Gastrocnemius medialis (tissue), 4 donors: ENCODE measurements around the gene TLE5. TPM values are rescaled to one million over a fixed set of nuclear protein-coding genes. Genes with fewer than 3 reads are reported as not detected.

ENCODE experiments used
- ATAC-seq, 2 donors: fragments of 150-250 bp; one replicate each; pipeline ENCODE4 v1.9.1; 2016
- DNase-seq, 2 donors: peaks; one replicate each; pipeline ENCODE4 v3.0.0-alpha.2; 2019
- H3K27ac ChIP-seq, 4 donors: fragments of 200-600 bp; sonication (generic); 1 replicate in 1 of 4; 2 replicates in 3 of 4; pipeline ENCODE4 v1.5.1; 2016 to 2018; ENCODE audit warnings: mild to moderate bottlenecking in 2 of 4, moderate library complexity in 1 of 4
- H3K27me3 ChIP-seq, 3 donors: fragments of 200-600 bp; sonication (generic) in 2 of 3; 1 replicate in 1 of 3; 2 replicates in 2 of 3; pipeline versions ENCODE4 v1.5.1 to v1.6.0; 2016 to 2019; ENCODE audit warnings: mild to moderate bottlenecking in 1 of 3, moderate library complexity in 1 of 3
- H3K36me3 ChIP-seq, 2 donors: fragments of 200-600 bp; sonication (generic) in 1 of 2; one replicate each; pipeline ENCODE4 v1.5.1; 2017 to 2018
- H3K4me1 ChIP-seq, 2 donors: fragments of 200-600 bp; sonication (generic) in 1 of 2; one replicate each; pipeline ENCODE4 v1.5.1; 2016 to 2017; ENCODE audit warnings: mild to moderate bottlenecking in 2 of 2
- H3K4me3 ChIP-seq, 4 donors: fragments of 200-600 bp; sonication (generic) in 3 of 4; 1 replicate in 1 of 4; 2 replicates in 3 of 4; pipeline ENCODE4 v1.5.1; 2016 to 2019; ENCODE audit warnings: mild to moderate bottlenecking in 2 of 4
- H3K9me3 ChIP-seq, 3 donors: fragments of 200-600 bp; sonication (generic) in 2 of 3; 1 replicate in 1 of 3; 2 replicates in 2 of 3; pipeline ENCODE4 v1.5.1; 2016 to 2019
- POLR2A ChIP-seq, 2 donors: fragments of 450-650 bp; IDR thresholded peaks; one replicate each; pipeline ENCODE4 v1.6.1; 2017; ENCODE audit warnings: antibody characterized with exemption in 2 of 2, mild to moderate bottlenecking in 2 of 2, moderate library complexity in 2 of 2
- in situ Hi-C, 4 donors: fragments of 200-750 bp; cut with MboI; loops; one replicate each; pipeline versions ENCODE4 v1.15.0 to v1.8.0; 2017; ENCODE audit warnings: low sequenced_read_pairs in 4 of 4
- intact Hi-C: fragments of 100-400 bp; cut with DNase I; formaldehyde crosslinking; loops from one replicate; pipeline ENCODE4 v1.15.1; 2023; ENCODE audit warnings: low total_unique reads
- total RNA-seq, 4 donors: library from RNA; depleted of rRNA; stranded (reverse); fragments of >200 nt; gene quantifications; one replicate each; pipeline versions ENCODE4 v1.1.0 to v1.2.3, GENCODE V29; 2016
- TF ChIP-seq, protein P1 (sequence below), 5 experiments: fragments of 450-650 bp in 3 of 5; fragments of 200-600 bp in 2 of 5; sonication (generic) in 2 of 5; IDR thresholded peaks in 4 of 5; conservative IDR thresholded peaks in 1 of 5; 1 replicate in 4 of 5; 2 replicates in 1 of 5; pipeline ENCODE4 v1.5.1; 2016 to 2019; ENCODE audit warnings: antibody characterized with exemption in 5 of 5, mild to moderate bottlenecking in 3 of 5, moderate library complexity in 3 of 5

Gene TLE5
- total RNA-seq, 4 donors from 2014 or later: 437 to 686 (median 474) TPM

DNA sequence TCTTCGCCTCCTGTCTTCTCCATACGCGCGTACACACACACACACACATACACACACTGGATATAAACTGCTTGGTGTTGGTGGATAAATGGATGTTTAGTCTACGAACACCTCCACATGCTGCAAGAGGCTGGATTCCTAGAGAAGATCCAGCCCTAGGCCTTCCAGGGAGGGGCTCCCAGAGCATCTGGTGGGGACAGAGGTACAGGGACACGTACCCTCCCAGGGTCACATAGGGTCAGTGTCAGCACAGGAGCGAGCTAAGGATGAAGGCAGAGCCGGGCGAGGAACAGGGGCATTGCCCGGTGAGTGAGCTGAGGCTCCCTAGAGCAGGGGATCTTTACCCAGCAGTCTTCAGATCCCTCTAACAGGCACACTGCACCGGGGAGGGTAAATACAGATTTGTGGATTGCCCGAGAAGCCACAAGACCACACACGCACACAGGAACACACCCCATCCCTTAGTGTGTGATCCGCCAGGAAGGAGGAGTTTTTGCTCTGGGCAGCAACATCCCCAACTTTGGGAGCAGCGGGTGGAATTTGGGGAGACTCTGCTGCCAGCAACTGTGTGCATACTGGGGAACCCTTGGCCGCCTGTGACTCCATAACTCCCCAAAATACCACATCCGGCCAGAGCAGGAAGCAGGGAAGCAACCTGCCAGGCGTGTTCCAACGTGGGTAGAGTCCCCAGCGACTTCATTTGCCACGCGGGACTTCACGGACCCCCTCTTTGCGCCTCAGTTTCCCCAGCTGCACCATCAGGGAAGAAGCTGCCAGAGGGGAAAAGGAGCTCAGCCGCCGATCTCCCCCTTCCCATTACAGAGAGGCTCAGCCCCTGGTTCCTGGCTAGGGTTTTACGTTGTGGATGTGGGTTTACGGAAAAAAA lies 27.4 kb downstream of the TLE5 start:
- Histone ChIP-seq H3K27ac (peak overlapping the region; percentile 88 to 100 (median 98)), H3K9me3 (no peaks in the 10 kb centered on the region), H3K4me1 (peaks cover 14 to 17% of the 10 kb centered on the region in 2 donors), H3K27me3 (no peaks in the 10 kb centered on the region), H3K36me3 (no peaks in the 10 kb centered on the region), H3K4me3 (peak overlapping the region; percentile 51 to 90 (median 72))
- in situ Hi-C loops: loop anchor here in 1 of 4 donors (10.0 kb wide), 1 partner anchor 60 kb away; the partner anchor contains the start of gene TLE6
- intact Hi-C loops: loop anchor here (1.0 to 10.0 kb wide), 4 partner anchors 26 to 940 kb away; partner anchors contain the start of genes IZUMO4, MOB3A and NCLN
- ATAC-seq (no peak), DNase-seq (no peak)
- TF ChIP-seq, protein P1, sequence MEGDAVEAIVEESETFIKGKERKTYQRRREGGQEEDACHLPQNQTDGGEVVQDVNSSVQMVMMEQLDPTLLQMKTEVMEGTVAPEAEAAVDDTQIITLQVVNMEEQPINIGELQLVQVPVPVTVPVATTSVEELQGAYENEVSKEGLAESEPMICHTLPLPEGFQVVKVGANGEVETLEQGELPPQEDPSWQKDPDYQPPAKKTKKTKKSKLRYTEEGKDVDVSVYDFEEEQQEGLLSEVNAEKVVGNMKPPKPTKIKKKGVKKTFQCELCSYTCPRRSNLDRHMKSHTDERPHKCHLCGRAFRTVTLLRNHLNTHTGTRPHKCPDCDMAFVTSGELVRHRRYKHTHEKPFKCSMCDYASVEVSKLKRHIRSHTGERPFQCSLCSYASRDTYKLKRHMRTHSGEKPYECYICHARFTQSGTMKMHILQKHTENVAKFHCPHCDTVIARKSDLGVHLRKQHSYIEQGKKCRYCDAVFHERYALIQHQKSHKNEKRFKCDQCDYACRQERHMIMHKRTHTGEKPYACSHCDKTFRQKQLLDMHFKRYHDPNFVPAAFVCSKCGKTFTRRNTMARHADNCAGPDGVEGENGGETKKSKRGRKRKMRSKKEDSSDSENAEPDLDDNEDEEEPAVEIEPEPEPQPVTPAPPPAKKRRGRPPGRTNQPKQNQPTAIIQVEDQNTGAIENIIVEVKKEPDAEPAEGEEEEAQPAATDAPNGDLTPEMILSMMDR (IDR thresholded peaks at IDR 0.05 in 4 of 5, conservative IDR thresholded peaks at IDR 0.05 in 1 of 5): no peak
- no peak for TF ChIP-seq POLR2A (IDR thresholded peaks at IDR 0.05)

DNA sequence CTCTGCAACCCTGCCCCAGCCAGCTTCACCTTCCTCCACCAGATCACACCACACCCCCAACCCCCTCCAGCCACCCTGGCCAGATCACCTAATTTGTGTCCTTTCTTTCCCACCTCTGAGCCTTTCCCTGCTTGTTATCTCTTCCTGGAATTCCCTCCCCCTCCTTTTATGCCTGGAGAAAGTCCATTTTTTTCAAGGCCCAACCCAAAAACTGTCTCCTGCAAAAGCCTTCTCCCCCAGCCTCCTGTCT lies 28.0 kb downstream of the TLE5 start:
- Histone ChIP-seq H3K27me3 (no peaks in the 10 kb centered on the region), H3K36me3 (no peaks in the 10 kb centered on the region), H3K27ac (no peak overlapping the region), H3K9me3 (no peaks in the 10 kb centered on the region), H3K4me3 (no peak overlapping the region), H3K4me1 (peaks cover 12 to 17% of the 10 kb centered on the region in 2 donors)
- no peak for TF ChIP-seq POLR2A (IDR thresholded peaks at IDR 0.05)
- TF ChIP-seq, protein P1 (IDR thresholded peaks at IDR 0.05 in 4 of 5, conservative IDR thresholded peaks at IDR 0.05 in 1 of 5): no peak
- DNase-seq (no peak), ATAC-seq (no peak)
- intact Hi-C loops: loop anchor here (2.0 to 10.0 kb wide), 3 partner anchors 26 to 940 kb away; partner anchors contain the start of genes IZUMO4 and MOB3A
- in situ Hi-C loops: loop anchor here in 1 of 4 donors (10.0 kb wide), 1 partner anchor 60 kb away; the partner anchor contains the start of gene TLE6

DNA sequence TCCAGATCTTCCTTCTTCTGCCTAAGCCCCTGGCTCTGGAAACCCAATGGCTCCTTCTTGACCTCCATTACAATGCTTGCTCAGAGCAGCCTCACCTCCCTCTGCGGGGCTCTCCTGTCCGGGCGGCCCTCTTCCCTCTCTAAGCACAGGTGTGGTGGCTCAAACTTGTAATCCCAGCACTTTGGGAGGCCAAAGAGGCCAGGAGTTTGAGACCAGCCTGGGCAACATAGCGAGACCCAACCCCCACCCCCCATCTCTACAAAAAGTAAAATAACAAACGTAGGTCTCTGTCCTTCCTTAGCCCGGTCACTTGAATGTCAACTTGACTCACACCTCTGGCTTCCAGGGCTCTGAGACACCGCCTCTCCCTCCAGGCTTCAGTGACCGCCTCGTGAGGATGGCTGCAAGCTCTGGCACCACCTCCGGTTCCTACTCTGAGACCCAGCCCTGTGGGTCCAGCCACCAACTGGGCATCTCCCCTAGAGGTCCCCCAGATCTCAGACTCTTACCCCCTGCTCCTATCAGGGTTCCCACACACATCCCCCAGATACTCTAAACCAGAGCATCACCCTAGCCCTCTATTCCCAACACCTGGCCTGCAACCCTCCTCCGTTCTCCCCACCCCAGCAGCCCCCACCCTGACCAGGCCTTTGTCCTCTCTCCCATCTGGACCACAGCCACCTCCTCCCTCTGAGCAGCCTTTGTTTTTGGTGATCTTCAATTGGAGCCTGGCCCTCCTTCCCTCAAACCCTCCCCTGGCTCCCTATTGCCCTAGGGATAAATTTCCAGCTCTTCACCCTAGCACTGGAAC lies 28.5 kb downstream of the TLE5 start:
- DNase-seq (no peak), ATAC-seq (no peak)
- H3K4me3 ChIP-seq: no peak overlapping the region
- no peaks in the 10 kb centered on the region for H3K9me3 ChIP-seq
- intact Hi-C loops: loop anchor here (2.0 to 10.0 kb wide), 3 partner anchors 27 to 939 kb away; partner anchors contain the start of genes IZUMO4 and MOB3A
- in situ Hi-C loops: loop anchor here in 1 of 4 donors (10.0 kb wide), 1 partner anchor 59 kb away; the partner anchor contains the start of gene TLE6
- no peak for TF ChIP-seq POLR2A (IDR thresholded peaks at IDR 0.05)
- TF ChIP-seq, protein P1 (IDR thresholded peaks at IDR 0.05 in 4 of 5, conservative IDR thresholded peaks at IDR 0.05 in 1 of 5): no peak
- no peak overlapping the region for H3K27ac ChIP-seq
- H3K36me3 ChIP-seq: no peaks in the 10 kb centered on the region
- H3K27me3 ChIP-seq: no peaks in the 10 kb centered on the region
- peaks cover 11 to 17% of the 10 kb centered on the region in 2 donors for H3K4me1 ChIP-seq

DNA sequence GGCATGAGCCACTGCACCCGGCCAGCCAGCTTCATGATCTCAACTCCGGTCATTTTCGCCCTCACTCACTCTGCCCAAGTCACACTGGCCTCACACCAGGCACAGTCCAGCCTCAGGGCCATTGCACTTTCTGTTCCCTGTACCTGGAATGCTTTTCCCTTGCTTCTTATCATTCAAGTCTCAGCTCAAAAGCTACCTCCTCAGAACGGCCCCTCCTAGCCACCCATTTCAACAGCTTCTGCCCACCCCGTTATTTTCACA lies 30.8 kb downstream of the TLE5 start:
- no peaks in the 10 kb centered on the region for H3K9me3 ChIP-seq
- ATAC-seq: no peak

More for the DNA sequence above, 30.8 kb downstream of the TLE5 start:
- no peak for DNase-seq
- H3K4me1 ChIP-seq: peaks cover 9 to 21% of the 10 kb centered on the region in 2 donors
- no peaks in the 10 kb centered on the region for H3K36me3 ChIP-seq
- intact Hi-C loops (loop anchor here (10.0 kb wide), 1 partner anchor 937 kb away; the partner anchor contains the start of genes IZUMO4 and MOB3A), in situ Hi-C loops (loop anchor here in 1 of 4 donors (10.0 kb wide), 1 partner anchor 57 kb away; the partner anchor contains the start of gene TLE6)
- TF ChIP-seq POLR2A (IDR thresholded peaks at IDR 0.05): no peak
- TF ChIP-seq, protein P1 (IDR thresholded peaks at IDR 0.05 in 4 of 5, conservative IDR thresholded peaks at IDR 0.05 in 1 of 5): no peak
- no peak overlapping the region for H3K4me3 ChIP-seq
- H3K27me3 ChIP-seq: no peaks in the 10 kb centered on the region
- no peak overlapping the region for H3K27ac ChIP-seq
